Stimulated activated CD4-positive, alpha-beta T cell treated with anti-CD3 and anti-CD28 coated beads, Interleukin-2, amount 100 ng/mL, for 48 hours (primary cell): Measurements from ENCODE around the gene PTPN14.
"Not testable (repeated sequence)": the region's sequence is repeated elsewhere in the genome, so short reads cannot be mapped to it uniquely, and the experiment has no call there.

Experiments used
- DNase-seq, 2 donors: peaks; one replicate each; pipeline ENCODE4 v3.0.0-alpha.2; 2020

PTPN14 gene

GRCh38 chr1:214422137-214422671, 129.2 kb downstream of the PTPN14 start:
- DNase-seq = no peak

- DNase-seq = no peak
These were observed 130.6 kb downstream of the PTPN14 start for GRCh38 chr1:214420833-214421232.

GRCh38 chr1:214420341-214420740, 131.1 kb downstream of the PTPN14 start:
- no peak for DNase-seq

GRCh38 chr1:214419650-214420049, 131.8 kb downstream of the PTPN14 start:
- DNase-seq = no peak

GRCh38 chr1:214418391-214418790, 133.0 kb downstream of the PTPN14 start:
- DNase-seq = no peak

- DNase-seq = no peak
These were observed 133.7 kb downstream of the PTPN14 start for GRCh38 chr1:214417545-214418210.

- no peak for DNase-seq
These were observed 134.5 kb downstream of the PTPN14 start for GRCh38 chr1:214416858-214417257.

GRCh38 chr1:214416417-214416816, 135.0 kb downstream of the PTPN14 start:
- DNase-seq = no peak

- no peak for DNase-seq
These were observed 136.3 kb downstream of the PTPN14 start for GRCh38 chr1:214415131-214415530.

- no peak for DNase-seq
These were observed 136.7 kb downstream of the PTPN14 start for GRCh38 chr1:214414691-214415090.

- DNase-seq = no peak
These were observed 138.1 kb downstream of the PTPN14 start for GRCh38 chr1:214413315-214413714.

- no peak for DNase-seq
These were observed 146.7 kb downstream of the PTPN14 start for GRCh38 chr1:214404571-214405213.

GRCh38 chr1:214404154-214404553, 147.2 kb downstream of the PTPN14 start:
- no peak for DNase-seq

GRCh38 chr1:214403431-214403830, 148.0 kb downstream of the PTPN14 start:
- no peak for DNase-seq

- DNase-seq = no peak
These were observed 148.8 kb downstream of the PTPN14 start for GRCh38 chr1:214402613-214403083.

- no peak for DNase-seq
These were observed 149.7 kb downstream of the PTPN14 start for GRCh38 chr1:214401666-214402065.

- DNase-seq = no peak
These were observed 151.3 kb downstream of the PTPN14 start for GRCh38 chr1:214400131-214400530.

GRCh38 chr1:214398490-214398889, 152.9 kb downstream of the PTPN14 start:
- DNase-seq = no peak

- no peak for DNase-seq
These were observed 153.9 kb downstream of the PTPN14 start for GRCh38 chr1:214397497-214397896.

- no peak for DNase-seq
These were observed 155.1 kb downstream of the PTPN14 start for GRCh38 chr1:214396330-214396729.

- not testable (repeated sequence) for DNase-seq
These were observed 156.8 kb downstream of the PTPN14 start for GRCh38 chr1:214394569-214394968.

GRCh38 chr1:214393086-214393485, 158.3 kb downstream of the PTPN14 start:
- no peak for DNase-seq

GRCh38 chr1:214391873-214392645, 159.3 kb downstream of the PTPN14 start:
- DNase-seq = no peak

- DNase-seq = no peak
These were observed 161.7 kb downstream of the PTPN14 start for GRCh38 chr1:214389734-214390133.
